ENCODE data around the gene LAMA3. TPM values are rescaled to one million over a fixed set of nuclear protein-coding genes. Genes with fewer than 3 reads are reported as not detected.

The LAMA3 gene
- total and polyA plus RNA-seq, 10 of the 15 experiments (the other 5 are each of a cell fraction or from before 2014, with no cell fraction given): 0.37 to 6.5 (median 5.4) TPM

DNA sequence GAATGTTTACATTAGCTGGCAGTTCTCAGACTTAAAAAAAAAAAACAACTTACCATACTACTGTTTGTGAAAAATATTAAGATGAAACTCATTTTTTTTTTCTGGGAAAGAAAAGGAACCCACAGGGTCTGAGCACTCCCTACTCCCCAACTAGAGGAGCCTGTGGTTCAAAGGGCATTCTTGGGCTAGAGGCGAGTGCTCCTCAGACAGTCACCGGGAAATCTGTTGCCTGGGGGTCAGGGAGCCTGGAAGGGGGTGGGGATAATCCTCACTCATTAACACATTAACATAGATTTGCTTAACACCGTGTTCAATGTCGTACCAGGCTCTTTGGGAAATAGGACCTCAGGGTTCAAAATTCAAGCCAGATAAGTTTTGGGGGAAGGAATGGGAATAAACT lies 57.6 kb downstream of the LAMA3 start:
- Histone ChIP-seq H3K4me2 (ENCODE audit: control insufficient read depth, insufficient read depth) (no peak overlapping the region), H4K20me1 (ENCODE audit: control insufficient read depth, insufficient read depth) (no peaks in the 10 kb centered on the region), H3K4me1 (ENCODE audit: control insufficient read depth, insufficient read depth, low read length) (no peaks in the 10 kb centered on the region), H2AFZ (ENCODE audit: control insufficient read depth, low read depth, low read length) (no peak overlapping the region), H3K36me3 (ENCODE audit: control insufficient read depth in 2 of 2, insufficient read depth in 2 of 2, low read length in 1 of 2) (no peaks in the 10 kb centered on the region), H3K4me3 (no peak overlapping the region), H3K79me2 (ENCODE audit: control insufficient read depth, insufficient read depth, low read length) (no peaks in the 10 kb centered on the region), H3K27ac (ENCODE audit: control insufficient read depth, insufficient read depth) (no peak overlapping the region), H3K9me3 (replicated peaks; ENCODE audit: control insufficient read depth, insufficient read depth, low read length) (no peaks in the 10 kb centered on the region), H3K9ac (ENCODE audit: control insufficient read depth, insufficient read depth, low read length) (no peak overlapping the region), H3K27me3 (replicated peaks in 1 of 2; ENCODE audit: control insufficient read depth in 2 of 2, insufficient read depth in 2 of 2, low read length in 1 of 2) (no peaks in the 10 kb centered on the region)
- 9% methylated on average over 4 of the region's 4 CpGs for WGBS (ENCODE audit: insufficient coverage, insufficient replicate concordance, low lambda C conversion rate, missing lambda C conversion rate)
- BruUV-seq (replicated peaks): no TSS peak
- ChIA-PET POLR2A (no interaction called here), RAD21 (ENCODE audit: unreplicated experiment) (no interaction called here), SMC1A (ENCODE audit: uncharacterized antibody, unreplicated experiment) (no interaction called here), CTCF (interaction anchor here (0.6 kb wide), 1 partner anchor 263 kb away, joined by 3 read pairs; no protein-coding TSS in a partner anchor)
- FAIRE-seq: no peak
- intact Hi-C loops (cut with micrococcal nuclease; ENCODE audit: unreplicated experiment): no loop called here
- DNase-seq (ENCODE audit: low read depth, low spot score): no peak
- in situ Hi-C loops (cut with MboI): no loop called here
- no peak for ATAC-seq
- TF ChIP-seq, protein P1, sequence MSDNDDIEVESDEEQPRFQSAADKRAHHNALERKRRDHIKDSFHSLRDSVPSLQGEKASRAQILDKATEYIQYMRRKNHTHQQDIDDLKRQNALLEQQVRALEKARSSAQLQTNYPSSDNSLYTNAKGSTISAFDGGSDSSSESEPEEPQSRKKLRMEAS (IDR thresholded peaks at IDR 0.05; ENCODE audit: low read depth, low read length): no peak
- TF ChIP-seq ZZZ3 (IDR thresholded peaks at IDR 0.05; ENCODE audit: control insufficient read depth, insufficient read length, low read depth) (no peak), IKZF2 (IDR thresholded peaks at IDR 0.05) (no peak), IKZF1 (conservative IDR thresholded peaks at IDR 0.05) (no peak), MYB (IDR thresholded peaks at IDR 0.05; ENCODE audit: borderline replicate concordance, low read depth, low read length) (no peak), JUNB (IDR thresholded peaks at IDR 0.05) (no peak), ZNF217 (IDR thresholded peaks at IDR 0.05) (no peak), TCF12 (IDR thresholded peaks at IDR 0.05; ENCODE audit: low read depth, low read length) (no peak), TAF1 (IDR thresholded peaks at IDR 0.05; ENCODE audit: borderline replicate concordance, low read depth, low read length) (no peak), NR2F1 (conservative IDR thresholded peaks at IDR 0.05) (no peak), CHD1 (IDR thresholded peaks at IDR 0.05; ENCODE audit: low read depth, low read length) (no peak), SIX5 (IDR thresholded peaks at IDR 0.05; ENCODE audit: low read depth, low read length, severe bottlenecking) (no peak), SREBF1 (IDR thresholded peaks at IDR 0.05; ENCODE audit: low read length) (no peak), NFIC (IDR thresholded peaks at IDR 0.05; ENCODE audit: low read depth, low read length) (no peak)
- TF ChIP-seq, protein P2, sequence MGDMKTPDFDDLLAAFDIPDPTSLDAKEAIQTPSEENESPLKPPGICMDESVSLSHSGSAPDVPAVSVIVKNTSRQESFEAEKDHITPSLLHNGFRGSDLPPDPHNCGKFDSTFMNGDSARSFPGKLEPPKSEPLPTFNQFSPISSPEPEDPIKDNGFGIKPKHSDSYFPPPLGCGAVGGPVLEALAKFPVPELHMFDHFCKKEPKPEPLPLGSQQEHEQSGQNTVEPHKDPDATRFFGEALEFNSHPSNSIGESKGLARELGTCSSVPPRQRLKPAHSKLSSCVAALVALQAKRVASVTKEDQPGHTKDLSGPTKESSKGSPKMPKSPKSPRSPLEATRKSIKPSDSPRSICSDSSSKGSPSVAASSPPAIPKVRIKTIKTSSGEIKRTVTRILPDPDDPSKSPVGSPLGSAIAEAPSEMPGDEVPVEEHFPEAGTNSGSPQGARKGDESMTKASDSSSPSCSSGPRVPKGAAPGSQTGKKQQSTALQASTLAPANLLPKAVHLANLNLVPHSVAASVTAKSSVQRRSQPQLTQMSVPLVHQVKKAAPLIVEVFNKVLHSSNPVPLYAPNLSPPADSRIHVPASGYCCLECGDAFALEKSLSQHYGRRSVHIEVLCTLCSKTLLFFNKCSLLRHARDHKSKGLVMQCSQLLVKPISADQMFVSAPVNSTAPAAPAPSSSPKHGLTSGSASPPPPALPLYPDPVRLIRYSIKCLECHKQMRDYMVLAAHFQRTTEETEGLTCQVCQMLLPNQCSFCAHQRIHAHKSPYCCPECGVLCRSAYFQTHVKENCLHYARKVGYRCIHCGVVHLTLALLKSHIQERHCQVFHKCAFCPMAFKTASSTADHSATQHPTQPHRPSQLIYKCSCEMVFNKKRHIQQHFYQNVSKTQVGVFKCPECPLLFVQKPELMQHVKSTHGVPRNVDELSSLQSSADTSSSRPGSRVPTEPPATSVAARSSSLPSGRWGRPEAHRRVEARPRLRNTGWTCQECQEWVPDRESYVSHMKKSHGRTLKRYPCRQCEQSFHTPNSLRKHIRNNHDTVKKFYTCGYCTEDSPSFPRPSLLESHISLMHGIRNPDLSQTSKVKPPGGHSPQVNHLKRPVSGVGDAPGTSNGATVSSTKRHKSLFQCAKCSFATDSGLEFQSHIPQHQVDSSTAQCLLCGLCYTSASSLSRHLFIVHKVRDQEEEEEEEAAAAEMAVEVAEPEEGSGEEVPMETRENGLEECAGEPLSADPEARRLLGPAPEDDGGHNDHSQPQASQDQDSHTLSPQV (IDR thresholded peaks at IDR 0.05): no peak
- TF ChIP-seq, protein P3, sequence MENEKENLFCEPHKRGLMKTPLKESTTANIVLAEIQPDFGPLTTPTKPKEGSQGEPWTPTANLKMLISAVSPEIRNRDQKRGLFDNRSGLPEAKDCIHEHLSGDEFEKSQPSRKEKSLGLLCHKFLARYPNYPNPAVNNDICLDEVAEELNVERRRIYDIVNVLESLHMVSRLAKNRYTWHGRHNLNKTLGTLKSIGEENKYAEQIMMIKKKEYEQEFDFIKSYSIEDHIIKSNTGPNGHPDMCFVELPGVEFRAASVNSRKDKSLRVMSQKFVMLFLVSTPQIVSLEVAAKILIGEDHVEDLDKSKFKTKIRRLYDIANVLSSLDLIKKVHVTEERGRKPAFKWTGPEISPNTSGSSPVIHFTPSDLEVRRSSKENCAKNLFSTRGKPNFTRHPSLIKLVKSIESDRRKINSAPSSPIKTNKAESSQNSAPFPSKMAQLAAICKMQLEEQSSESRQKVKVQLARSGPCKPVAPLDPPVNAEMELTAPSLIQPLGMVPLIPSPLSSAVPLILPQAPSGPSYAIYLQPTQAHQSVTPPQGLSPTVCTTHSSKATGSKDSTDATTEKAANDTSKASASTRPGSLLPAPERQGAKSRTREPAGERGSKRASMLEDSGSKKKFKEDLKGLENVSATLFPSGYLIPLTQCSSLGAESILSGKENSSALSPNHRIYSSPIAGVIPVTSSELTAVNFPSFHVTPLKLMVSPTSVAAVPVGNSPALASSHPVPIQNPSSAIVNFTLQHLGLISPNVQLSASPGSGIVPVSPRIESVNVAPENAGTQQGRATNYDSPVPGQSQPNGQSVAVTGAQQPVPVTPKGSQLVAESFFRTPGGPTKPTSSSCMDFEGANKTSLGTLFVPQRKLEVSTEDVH (IDR thresholded peaks at IDR 0.05; ENCODE audit: low read depth, partially characterized antibody): no peak

All from GM12878 (cell line).